Glutamatergic neuron (in vitro differentiated cells): ENCODE measurements around the gene THAP5. TPM values are rescaled to one million over a fixed set of nuclear protein-coding genes. Genes with fewer than 3 reads are reported as not detected.

Source experiments
- DNase-seq: peaks from one replicate; pipeline ENCODE4 v3.0.0; 2022
- H3K27ac Mint-ChIP-seq: one replicate; pipeline ENCODE4 v1.8.0; 2020; ENCODE audit warnings: mild to moderate bottlenecking, mixed read lengths, inconsistent platforms; ENCODE audit not compliant: unreplicated experiment
- H3K27me3 Mint-ChIP-seq: one replicate; pipeline ENCODE4 v1.8.0; 2020; ENCODE audit warnings: mild to moderate bottlenecking, moderate library complexity, mixed read lengths, inconsistent platforms; ENCODE audit not compliant: unreplicated experiment
- H3K36me3 Mint-ChIP-seq: one replicate; pipeline ENCODE4 v1.8.0; 2020; ENCODE audit warnings: mild to moderate bottlenecking, mixed read lengths, inconsistent platforms; ENCODE audit not compliant: unreplicated experiment
- H3K4me1 Mint-ChIP-seq: one replicate; pipeline ENCODE4 v1.8.0; 2020; ENCODE audit warnings: mild to moderate bottlenecking, low read depth, mixed read lengths, inconsistent platforms; ENCODE audit not compliant: unreplicated experiment
- H3K4me3 Mint-ChIP-seq: one replicate; pipeline ENCODE4 v1.8.0; 2020; ENCODE audit warnings: mild to moderate bottlenecking, mixed read lengths, inconsistent platforms; ENCODE audit not compliant: unreplicated experiment
- H3K9me3 Mint-ChIP-seq: one replicate; pipeline ENCODE4 v1.8.0; 2020; ENCODE audit warnings: mild to moderate bottlenecking, moderate library complexity, mixed read lengths, inconsistent platforms; ENCODE audit not compliant: unreplicated experiment
- CTCF ChIP-seq: fragments of 200-600 bp; sonication (generic); IDR thresholded peaks from one replicate; pipeline ENCODE4 v1.5.0; 2021; ENCODE audit not compliant: partially characterized antibody, unreplicated experiment
- total RNA-seq: library from RNA; stranded (reverse); fragmentation: NEBNext Ultra II Directional; extraction: Animal tissue kit (Norgen Biotek cat#: 25700); gene quantifications from one replicate; pipeline ENCODE4 v1.2.1, GENCODE V29; 2021; ENCODE audit not compliant: unreplicated experiment

The THAP5 gene
- total RNA-seq, 1 donor from 2014 or later = 10.2 TPM

- Mint-ChIP-seq H3K9me3 (no peaks in the 10 kb centered on the region), H3K36me3 (no peaks in the 10 kb centered on the region)
Observed at GRCh38 chr7:108596560-108596959, 27.1 kb upstream of the THAP5 start.

DNA sequence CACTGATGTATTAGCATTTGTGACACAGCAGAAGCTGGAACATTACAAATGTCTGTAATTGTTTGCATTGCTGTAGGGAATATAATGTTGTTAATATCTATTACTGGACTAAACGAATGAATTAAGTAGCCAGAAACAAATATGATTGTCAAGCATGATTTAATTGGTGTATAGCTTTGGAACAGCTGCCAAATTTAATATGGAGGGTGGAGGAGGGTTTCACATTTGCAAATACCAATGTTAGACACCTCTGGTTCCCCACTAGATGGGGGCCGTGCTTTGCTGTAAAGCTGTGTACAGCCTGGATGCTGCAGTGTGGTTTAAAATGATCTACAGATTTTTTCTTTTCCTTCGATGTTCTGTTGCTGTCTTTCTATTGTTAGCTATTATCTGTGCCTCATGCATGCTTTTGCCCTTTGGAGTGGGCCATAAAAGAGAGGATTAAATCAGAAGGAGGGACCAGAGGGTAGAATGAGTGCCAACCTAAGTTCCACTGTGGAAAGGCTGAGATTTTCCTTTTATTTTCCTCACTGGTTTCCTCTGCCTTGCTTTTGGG lies 23.2 kb upstream of the THAP5 start:
- Mint-ChIP-seq H3K27ac (no peak overlapping the region), H3K27me3 (peaks cover 3% of the 10 kb centered on the region), H3K36me3 (no peaks in the 10 kb centered on the region), H3K4me3 (no peak overlapping the region), H3K4me1 (peaks cover 3% of the 10 kb centered on the region), H3K9me3 (no peaks in the 10 kb centered on the region)
- DNase-seq = peak; percentile 29
- TF ChIP-seq CTCF = no peak

More at GRCh38 chr7:108596560-108596959, 27.1 kb upstream of the THAP5 start:
- H3K4me3 Mint-ChIP-seq = no peak overlapping the region
- peaks cover 1% of the 10 kb centered on the region for H3K27me3 Mint-ChIP-seq
- no peak overlapping the region for H3K27ac Mint-ChIP-seq
- peaks cover 19% of the 10 kb centered on the region for H3K4me1 Mint-ChIP-seq
- DNase-seq = no peak
- TF ChIP-seq CTCF = no peak

GRCh38 chr7:108590606-108591005 lies 21.1 kb upstream of the THAP5 start:
- Mint-ChIP-seq H3K9me3 (no peaks in the 10 kb centered on the region), H3K4me3 (no peak overlapping the region), H3K4me1 (peaks cover 3% of the 10 kb centered on the region), H3K27ac (no peak overlapping the region), H3K27me3 (peaks cover 3% of the 10 kb centered on the region), H3K36me3 (no peaks in the 10 kb centered on the region)
- no peak for TF ChIP-seq CTCF
- no peak for DNase-seq

- H3K4me3 Mint-ChIP-seq = no peak overlapping the region
- peaks cover 3% of the 10 kb centered on the region for H3K27me3 Mint-ChIP-seq
- no peak for TF ChIP-seq CTCF
- DNase-seq = no peak
- H3K9me3 Mint-ChIP-seq = no peaks in the 10 kb centered on the region
- H3K4me1 Mint-ChIP-seq = peaks cover 3% of the 10 kb centered on the region
- H3K36me3 Mint-ChIP-seq = no peaks in the 10 kb centered on the region
- H3K27ac Mint-ChIP-seq = no peak overlapping the region
Observed at GRCh38 chr7:108589874-108590273, 20.4 kb upstream of the THAP5 start.

GRCh38 chr7:108589199-108589598 lies 19.7 kb upstream of the THAP5 start:
- TF ChIP-seq CTCF = no peak
- Mint-ChIP-seq H3K4me1 (peaks cover 3% of the 10 kb centered on the region), H3K9me3 (no peaks in the 10 kb centered on the region), H3K4me3 (no peak overlapping the region), H3K27ac (no peak overlapping the region), H3K27me3 (peaks cover 1% of the 10 kb centered on the region), H3K36me3 (no peaks in the 10 kb centered on the region)
- DNase-seq = no peak
